Nucleus accumbens (tissue), 56 donors: ENCODE measurements around the gene SEPTIN12.

Source experiments
- DNase-seq, 56 donors: peaks; one replicate each; lab custom pipeline; 2025; lab: John Stamatoyannopoulos, UW

The SEPTIN12 gene

DNA sequence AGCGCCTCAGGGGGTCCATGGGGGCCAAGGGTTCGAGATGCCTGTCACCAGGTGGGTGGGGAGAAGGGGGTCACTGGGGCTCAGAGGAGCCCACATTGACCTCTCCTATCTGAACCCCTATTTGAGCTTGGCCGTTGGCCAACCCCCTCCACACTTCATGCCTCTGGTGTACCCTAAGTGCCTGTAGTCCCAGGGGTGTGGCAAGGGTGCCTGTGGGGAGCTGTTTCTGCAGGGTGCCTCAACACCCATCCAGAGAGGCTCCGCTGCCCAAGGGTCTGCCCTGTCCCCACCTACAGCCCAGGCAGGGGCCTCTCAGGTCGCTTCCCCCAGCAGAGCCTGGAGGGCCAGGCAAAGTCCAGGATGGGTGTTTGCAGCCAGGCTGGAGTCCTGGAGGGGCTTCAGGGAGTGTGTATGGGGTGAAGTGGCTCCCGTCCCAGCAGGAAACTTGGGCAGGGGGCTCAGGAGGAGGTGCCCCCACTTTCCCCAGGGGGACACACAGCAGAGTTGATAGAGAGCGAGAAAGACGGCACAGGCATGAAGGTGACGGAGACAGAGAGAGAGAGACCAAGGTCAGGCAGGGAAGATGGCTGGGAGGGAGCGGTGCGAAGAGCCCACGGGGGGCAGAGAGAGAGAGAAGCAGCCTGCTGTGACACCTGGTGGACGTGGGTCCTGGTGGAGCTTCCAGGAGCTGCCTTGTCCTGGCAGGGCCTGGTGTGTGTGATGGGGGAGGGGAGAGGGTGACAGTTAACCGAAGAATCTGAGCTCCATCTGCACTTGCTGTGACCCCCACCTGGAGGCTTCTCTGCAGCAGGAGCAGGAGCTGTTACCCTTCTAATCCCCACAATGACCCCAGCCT, at the start of gene SEPTIN12:
TSS of gene SEPTIN12 (minus strand) at position 719 of the 856 bp plus-strand sequence. CDS start at position 19, 700 bp downstream.
- no peak for DNase-seq

- no peak for DNase-seq
Measured at GRCh38 chr16:4836727-4837126, 48.6 kb upstream of the SEPTIN12 start.

DNA sequence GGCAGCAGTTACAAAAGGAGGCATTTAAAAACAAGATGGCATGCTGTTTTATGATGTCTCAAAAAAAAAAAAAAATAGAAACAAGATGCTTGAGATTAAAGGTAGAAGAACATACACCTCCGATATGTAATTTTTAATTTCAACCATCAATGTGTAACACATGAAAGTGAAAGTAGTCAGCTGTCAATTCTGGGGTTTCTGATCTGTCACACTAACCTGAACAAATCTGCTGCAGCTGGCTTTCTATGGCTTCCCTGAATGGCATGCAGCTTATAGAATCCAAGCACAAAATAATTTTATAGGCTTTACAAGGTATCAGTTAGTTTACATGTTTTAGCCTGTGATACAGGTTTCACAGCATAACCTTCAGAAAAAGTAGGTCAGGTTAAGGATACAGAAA, 45.4 kb upstream of the SEPTIN12 start:
- no peak for DNase-seq

DNA sequence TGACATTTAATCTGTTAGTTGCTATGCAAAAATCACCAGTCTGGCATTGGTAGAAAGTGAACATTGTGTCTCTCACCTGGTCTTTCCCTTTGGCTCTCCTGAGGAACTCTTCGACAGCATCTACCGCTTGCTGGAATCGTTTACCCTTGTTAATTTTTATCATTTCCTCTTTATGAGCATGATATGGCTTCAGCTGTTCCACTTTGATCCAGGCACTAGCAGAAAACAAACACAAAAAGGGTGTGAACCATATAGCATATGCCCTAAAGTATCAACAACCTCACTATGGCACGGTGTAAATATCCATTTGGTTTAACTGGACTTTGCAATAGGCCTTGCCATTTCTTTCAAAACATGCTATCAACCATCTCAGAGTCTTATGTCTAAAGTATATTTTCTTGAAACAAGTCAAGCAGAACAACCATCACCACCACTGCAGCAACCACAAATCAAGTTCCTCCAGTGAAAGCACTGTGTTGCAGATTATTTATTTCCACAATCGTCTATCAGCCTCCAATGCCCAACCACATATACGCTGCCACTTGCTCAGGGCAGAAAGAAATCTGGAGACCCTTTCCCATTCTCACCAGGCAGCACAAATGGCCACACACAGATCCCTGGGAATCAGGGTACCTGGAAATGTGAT, 44.7 kb upstream of the SEPTIN12 start:
- DNase-seq, result no peak

DNA sequence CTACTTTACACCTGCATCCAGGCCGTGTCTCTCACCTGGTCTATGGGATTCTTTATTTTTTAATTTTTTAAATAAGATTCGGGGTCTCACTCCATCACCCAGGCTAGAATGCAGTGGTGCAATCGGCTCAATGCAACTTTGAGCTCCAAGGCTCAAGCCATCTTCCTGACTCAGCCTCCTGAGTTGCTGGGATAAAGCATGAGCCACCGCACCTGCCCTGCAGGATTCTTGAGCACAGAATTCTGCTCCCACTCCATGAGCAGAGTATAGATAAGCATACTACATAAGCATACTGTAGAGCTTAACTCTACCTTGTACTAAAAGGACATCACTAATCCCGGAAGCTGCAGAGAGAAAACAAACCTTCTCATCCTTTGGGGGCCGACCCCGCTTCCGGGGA, 43.5 kb upstream of the SEPTIN12 start:
- DNase-seq, result no peak

- DNase-seq, result no peak
Measured at GRCh38 chr16:4830408-4830807, 42.3 kb upstream of the SEPTIN12 start.

- DNase-seq, result no peak
Measured at GRCh38 chr16:4828567-4829321, 40.6 kb upstream of the SEPTIN12 start.

- no peak for DNase-seq
Measured at GRCh38 chr16:4826980-4827379, 38.8 kb upstream of the SEPTIN12 start.

- DNase-seq, result no peak
Measured at GRCh38 chr16:4826526-4826925, 38.4 kb upstream of the SEPTIN12 start.

DNA sequence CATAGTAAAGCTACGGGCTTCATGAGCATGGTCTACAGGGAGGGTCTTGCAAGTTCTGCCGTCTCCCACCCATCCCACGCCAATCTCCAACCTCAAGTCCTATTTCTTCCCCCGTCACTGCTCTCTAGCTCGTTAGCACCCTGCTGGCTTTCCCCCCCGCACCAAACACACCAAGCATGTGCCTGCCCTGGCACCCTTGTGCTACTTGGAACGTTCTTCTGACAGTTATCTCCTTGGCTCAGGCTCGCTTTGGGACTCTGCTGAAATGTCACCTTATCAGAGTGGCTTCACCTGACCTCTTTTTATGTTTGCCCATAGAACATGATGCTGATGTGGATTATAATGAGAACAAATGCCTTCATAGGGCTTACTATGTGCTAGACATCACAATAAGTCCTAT, 37.1 kb upstream of the SEPTIN12 start:
- DNase-seq, result no peak

GRCh38 chr16:4820652-4821051, 32.5 kb upstream of the SEPTIN12 start:
- DNase-seq, result no peak

DNA sequence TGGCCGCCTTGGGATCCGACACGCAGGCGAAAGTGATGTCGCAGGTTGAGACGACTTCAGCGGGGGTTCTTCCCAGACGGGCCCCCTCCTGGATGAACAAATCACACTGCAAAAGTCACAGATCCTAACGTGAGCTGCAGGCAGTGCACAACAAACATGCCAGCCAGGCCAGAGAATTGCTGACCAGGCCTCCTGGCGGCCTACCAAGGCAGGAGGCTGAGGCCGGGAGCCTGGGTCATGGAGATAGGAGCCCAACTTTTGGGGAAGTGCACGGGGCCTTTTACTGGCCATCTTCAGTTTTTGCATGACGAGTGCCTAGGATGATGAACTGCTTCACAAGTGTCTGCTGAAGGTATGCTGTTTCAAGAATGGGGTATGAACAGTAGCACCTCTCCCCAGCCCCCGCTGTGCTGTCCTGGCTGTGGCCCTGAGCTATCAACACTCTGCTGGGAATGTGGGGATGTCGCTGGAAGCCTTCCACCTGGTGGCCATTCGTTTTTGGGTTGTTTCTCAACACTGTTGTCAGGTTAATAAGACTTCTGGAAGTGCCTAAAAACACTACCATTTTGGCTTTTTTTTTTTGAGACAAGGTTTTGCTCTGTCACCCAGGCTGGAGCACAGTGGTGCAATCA, 26.5 kb upstream of the SEPTIN12 start:
- no peak for DNase-seq

DNA sequence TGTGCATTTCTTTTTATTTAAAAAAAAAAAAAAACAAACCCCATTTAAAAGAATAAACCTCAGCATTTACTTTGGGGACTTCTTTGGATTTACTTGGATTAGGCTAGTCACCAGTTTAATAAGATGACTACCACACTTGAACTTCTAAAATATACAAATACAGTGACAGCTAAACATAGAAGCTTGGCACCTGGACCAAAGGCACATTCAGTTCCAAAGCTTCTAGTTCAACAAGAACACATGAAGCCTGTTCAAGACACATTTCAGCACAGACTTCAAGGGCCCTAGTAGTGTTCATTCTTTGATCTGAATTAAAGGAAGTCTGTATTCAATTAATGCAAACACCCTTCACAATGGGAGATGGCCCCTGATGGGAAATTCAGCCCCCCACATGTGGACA, 25.9 kb upstream of the SEPTIN12 start:
- DNase-seq, result no peak

- DNase-seq, result no peak
Measured at GRCh38 chr16:4813251-4814003, 25.3 kb upstream of the SEPTIN12 start.

DNA sequence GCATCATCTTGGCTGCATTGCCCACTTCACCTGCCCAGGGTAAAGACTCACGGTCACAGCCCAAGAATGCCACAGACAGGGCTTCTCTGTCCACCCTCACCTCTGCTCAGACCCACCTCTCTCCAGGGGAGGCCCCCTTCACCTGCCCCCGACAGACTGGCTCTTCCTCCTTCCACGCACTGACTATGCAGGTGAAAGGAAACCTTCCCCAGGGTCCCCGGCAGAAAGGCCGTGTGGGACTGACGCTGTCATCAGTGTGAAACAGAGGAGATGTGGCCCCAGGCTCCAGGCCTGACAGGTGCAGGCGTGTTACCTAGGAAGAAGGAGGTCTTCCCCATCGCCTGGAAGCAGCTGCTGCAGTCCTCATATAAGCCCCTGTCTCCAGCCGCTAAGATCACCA, 23.6 kb upstream of the SEPTIN12 start:
- DNase-seq, result no peak

DNA sequence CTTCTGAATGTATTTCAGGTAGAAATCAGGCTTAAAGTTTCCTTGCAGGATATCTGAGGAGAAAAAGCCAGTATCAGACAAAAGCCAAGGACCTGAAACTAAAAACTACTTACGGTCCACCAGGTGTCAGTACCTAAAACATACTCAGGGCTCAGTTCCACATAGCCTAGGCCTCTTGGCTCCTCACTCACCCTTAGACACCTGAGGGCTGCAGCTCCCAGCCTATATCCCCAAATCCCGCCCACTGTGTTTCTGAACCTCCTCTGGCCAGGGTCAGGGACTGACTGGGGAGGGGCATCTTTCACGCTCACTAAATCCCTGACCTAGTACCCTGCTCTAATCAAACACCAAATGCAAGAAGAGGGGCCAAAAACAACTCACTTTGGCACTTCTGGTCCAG, 23.1 kb upstream of the SEPTIN12 start:
- no peak for DNase-seq

DNA sequence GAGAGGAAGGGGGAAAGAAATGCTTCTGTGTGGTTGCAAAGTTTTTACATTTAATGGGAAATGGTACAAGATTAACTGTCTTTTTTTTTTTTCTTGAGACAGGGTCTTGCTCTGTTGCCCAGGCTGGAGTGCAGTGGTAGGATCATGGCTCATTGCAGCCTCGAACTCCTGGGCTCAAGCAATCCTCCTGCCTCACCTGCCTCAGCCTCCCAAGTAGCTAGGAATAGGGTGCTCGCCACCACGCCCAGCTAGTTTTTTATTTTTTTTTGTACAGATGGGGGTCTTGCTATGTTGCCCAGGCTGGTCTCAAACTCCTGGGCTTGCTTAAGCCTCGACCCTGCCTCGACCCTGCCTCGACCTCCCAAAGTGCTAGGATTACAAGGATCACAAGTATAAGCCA, 18.1 kb upstream of the SEPTIN12 start:
- no peak for DNase-seq

- DNase-seq, result no peak
Measured at GRCh38 chr16:4805231-4805630, 17.1 kb upstream of the SEPTIN12 start.

DNA sequence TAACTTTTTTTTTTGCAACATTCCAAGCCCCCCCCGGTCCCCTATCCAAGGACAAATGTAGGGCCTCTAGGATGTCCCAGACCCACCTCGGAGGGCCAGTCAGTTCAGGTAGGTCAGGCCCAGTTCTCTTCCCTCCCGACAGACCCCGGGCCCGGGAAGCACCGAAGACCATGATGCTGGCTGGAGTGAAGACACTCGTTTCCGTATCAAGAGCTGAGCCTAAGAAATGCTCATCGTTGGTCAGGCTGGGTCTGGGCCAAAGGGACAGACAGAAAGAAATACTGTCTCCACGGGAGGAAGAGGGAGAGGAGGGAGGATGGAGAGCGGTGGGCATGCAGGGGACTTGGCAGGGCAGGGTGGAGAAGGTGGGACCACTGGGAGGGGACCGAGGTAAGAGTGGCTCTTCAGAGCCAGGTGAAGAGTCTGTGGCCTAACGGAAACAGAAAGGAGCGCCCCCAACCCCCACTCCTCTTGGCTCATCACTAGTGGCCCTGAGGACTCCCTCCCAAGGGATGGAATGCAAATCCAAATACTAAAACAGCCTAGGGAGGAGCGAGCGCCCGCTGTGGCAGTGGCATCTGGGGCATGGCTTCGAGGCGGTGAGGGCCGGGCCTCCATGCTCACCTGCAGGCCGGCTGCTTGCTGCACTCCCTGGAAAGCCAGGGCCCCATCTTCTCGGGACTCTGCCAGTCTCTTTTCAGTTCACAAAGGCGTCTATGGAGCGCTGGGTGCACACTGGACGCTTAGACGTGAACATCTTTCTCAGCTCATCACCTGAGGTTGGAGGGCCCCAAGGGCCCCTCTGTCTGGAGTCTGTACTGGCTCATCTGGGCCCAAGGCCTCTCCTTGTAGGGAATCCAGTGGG, 16.0 kb upstream of the SEPTIN12 start:
- DNase-seq, result no peak
